HepG2 (cell line): ENCODE data around the gene CAPN11. TPM values are rescaled to one million over a fixed set of nuclear protein-coding genes. Genes with fewer than 3 reads are reported as not detected.

Experiments used
- ASH2L ChIP-seq: fragments of 300-600, 200-600 bp; sonication (generic); IDR thresholded peaks from 2 replicates; pipeline ENCODE4 v1.7.0; 2017; ENCODE audit warnings: low read depth, mild to moderate bottlenecking, moderate library complexity, mixed read lengths, low read length; ENCODE audit not compliant: insufficient read length
- ATF7-NPFF ChIP-seq: sonication (generic); formaldehyde crosslinking; IDR thresholded peaks from 2 replicates; pipeline ENCODE4 v1.8.1; 2023; ENCODE audit warnings: mild to moderate bottlenecking, low read depth, missing genetic modification reagents, moderate library complexity
- BRF2 ChIP-seq: sonication (generic); formaldehyde crosslinking; IDR thresholded peaks from 2 replicates; pipeline ENCODE4 v1.8.1; 2022; ENCODE audit warnings: mild to moderate bottlenecking, missing genetic modification reagents
- CBX1 ChIP-seq: IDR thresholded peaks from one replicate; pipeline ENCODE4 v1.6.1; 2016; ENCODE audit warnings: antibody characterized with exemption, low read depth
- EEA1 ChIP-seq: sonication (generic); formaldehyde crosslinking; IDR thresholded peaks from 2 replicates; pipeline ENCODE4 v1.5.1; 2020; ENCODE audit warnings: mild to moderate bottlenecking, missing genetic modification reagents, borderline replicate concordance
- HDAC2 ChIP-seq: sonication (generic); formaldehyde crosslinking; IDR thresholded peaks from 2 replicates; pipeline ENCODE4 v1.4.0; 2020; ENCODE audit warnings: missing genetic modification reagents
- NR2F6 ChIP-seq, 2 experiments: IDR thresholded peaks; 2 replicates each; pipeline ENCODE4 v1.6.1; 2016; ENCODE audit warnings: antibody characterized with exemption in 1 of 2, mild to moderate bottlenecking in 1 of 2
- SOX6 ChIP-seq, 2 experiments: fragments of 450-650 bp in 1 of 2; sonication (generic) in 1 of 2; formaldehyde crosslinking in 1 of 2; IDR thresholded peaks; 2 replicates each; pipeline versions ENCODE4 v1.4.0 to v1.6.1; 2017 to 2020; ENCODE audit warnings: antibody characterized with exemption in 1 of 2, mild to moderate bottlenecking in 1 of 2, missing genetic modification reagents in 1 of 2
- SP4 ChIP-seq: sonication (generic); formaldehyde crosslinking; IDR thresholded peaks from 2 replicates; pipeline ENCODE4 v1.8.1; 2023; ENCODE audit warnings: mild to moderate bottlenecking, missing genetic modification reagents
- TEAD2 ChIP-seq: sonication (generic); formaldehyde crosslinking; IDR thresholded peaks from 2 replicates; pipeline ENCODE4 v1.9.0; 2021; ENCODE audit warnings: missing genetic modification reagents
- ZBTB7A ChIP-seq: sonication (generic); formaldehyde crosslinking; IDR thresholded peaks from 2 replicates; pipeline ENCODE4 v1.8.0; 2022; ENCODE audit warnings: mild to moderate bottlenecking, missing genetic modification reagents
- ZC3H4 ChIP-seq: sonication (generic); formaldehyde crosslinking; IDR thresholded peaks from 2 replicates; pipeline ENCODE4 v1.4.0; 2020; ENCODE audit warnings: missing genetic modification reagents, borderline replicate concordance
- ZEB1 ChIP-seq: IDR thresholded peaks from 2 replicates; pipeline ENCODE4 v1.6.1; 2012; ENCODE audit warnings: mild to moderate bottlenecking, low read depth, inconsistent platforms; ENCODE audit not compliant: insufficient replicate concordance
- ZFX ChIP-seq: sonication (generic); formaldehyde crosslinking; IDR thresholded peaks from 2 replicates; pipeline ENCODE4 v1.4.0; 2020; ENCODE audit warnings: mild to moderate bottlenecking, low read depth, missing genetic modification reagents, moderate library complexity
- ZNF101 ChIP-seq: sonication (generic); formaldehyde crosslinking; IDR thresholded peaks from 2 replicates; pipeline ENCODE4 v1.4.0; 2020; ENCODE audit warnings: mild to moderate bottlenecking, low read depth, missing genetic modification reagents, borderline replicate concordance
- ZNF180 ChIP-seq: sonication (generic); formaldehyde crosslinking; IDR thresholded peaks from 2 replicates; pipeline ENCODE4 v1.4.0; 2020; ENCODE audit warnings: low read depth, missing genetic modification reagents, borderline replicate concordance
- ZNF367 ChIP-seq: sonication (generic); formaldehyde crosslinking; IDR thresholded peaks from 2 replicates; pipeline ENCODE4 v1.4.0; 2020; ENCODE audit warnings: missing genetic modification reagents, borderline replicate concordance
- ZNF383 ChIP-seq: sonication (generic); formaldehyde crosslinking; IDR thresholded peaks from 2 replicates; pipeline ENCODE4 v1.4.0; 2020; ENCODE audit warnings: missing genetic modification reagents, mild to moderate bottlenecking, borderline replicate concordance
- ZNF44 ChIP-seq: sonication (generic); formaldehyde crosslinking; IDR thresholded peaks from 2 replicates; pipeline ENCODE4 v1.5.1; 2020; ENCODE audit warnings: mild to moderate bottlenecking, missing genetic modification reagents
- ZNF451 ChIP-seq: sonication (generic); formaldehyde crosslinking; IDR thresholded peaks from 2 replicates; pipeline ENCODE4 v1.5.0; 2020; ENCODE audit warnings: mild to moderate bottlenecking, missing genetic modification reagents
- ZNF619 ChIP-seq: sonication (generic); formaldehyde crosslinking; IDR thresholded peaks from 2 replicates; pipeline ENCODE4 v1.4.0; 2020; ENCODE audit warnings: mild to moderate bottlenecking, missing genetic modification reagents
- ZNF678 ChIP-seq: sonication (generic); formaldehyde crosslinking; IDR thresholded peaks from 2 replicates; pipeline ENCODE4 v1.4.0; 2020; ENCODE audit warnings: mild to moderate bottlenecking, missing genetic modification reagents
- polyA plus RNA-seq, 8 experiments: library from polyadenylated mRNA; depleted of rRNA in 3 of 8; stranded (reverse) in 7 of 8; unstranded in 1 of 8; fragments of >200 nt; fragmentation: Illumina TruSeq in 4 of 8; extraction: Trizol in 4 of 8; gene quantifications; 2 replicates each; pipeline versions ENCODE4 v1.2.1 to v1.2.3, GENCODE V29; 2011 to 2016; ENCODE audit warnings: low read depth in 4 of 8, missing spikeins in 1 of 8, mixed read lengths in 1 of 8; ENCODE audit not compliant: insufficient read depth in 1 of 8
- total RNA-seq, 5 experiments: library from RNA; depleted of rRNA; stranded (reverse); fragments of >200 nt; fragmentation: Illumina TruSeq; extraction: Trizol; gene quantifications; 2 replicates each; pipeline ENCODE4 v1.2.3, GENCODE V29; 2016; ENCODE audit warnings: low read depth in 1 of 5
- TF ChIP-seq, protein P1 (sequence below): IDR thresholded peaks from 2 replicates; pipeline ENCODE4 v1.6.1; 2012; ENCODE audit warnings: low read depth, low read length, improper control_type of control experiment
- TF ChIP-seq, protein P2 (sequence below): sonication (generic); formaldehyde crosslinking; IDR thresholded peaks from 2 replicates; pipeline ENCODE4 v1.4.0; 2020; ENCODE audit warnings: missing genetic modification reagents, borderline replicate concordance

Gene CAPN11
- total and polyA plus RNA-seq, 2 of the 13 experiments (the other 11 are each of a cell fraction or from before 2014, with no cell fraction given) = 0.07 to 0.11 TPM

DNA sequence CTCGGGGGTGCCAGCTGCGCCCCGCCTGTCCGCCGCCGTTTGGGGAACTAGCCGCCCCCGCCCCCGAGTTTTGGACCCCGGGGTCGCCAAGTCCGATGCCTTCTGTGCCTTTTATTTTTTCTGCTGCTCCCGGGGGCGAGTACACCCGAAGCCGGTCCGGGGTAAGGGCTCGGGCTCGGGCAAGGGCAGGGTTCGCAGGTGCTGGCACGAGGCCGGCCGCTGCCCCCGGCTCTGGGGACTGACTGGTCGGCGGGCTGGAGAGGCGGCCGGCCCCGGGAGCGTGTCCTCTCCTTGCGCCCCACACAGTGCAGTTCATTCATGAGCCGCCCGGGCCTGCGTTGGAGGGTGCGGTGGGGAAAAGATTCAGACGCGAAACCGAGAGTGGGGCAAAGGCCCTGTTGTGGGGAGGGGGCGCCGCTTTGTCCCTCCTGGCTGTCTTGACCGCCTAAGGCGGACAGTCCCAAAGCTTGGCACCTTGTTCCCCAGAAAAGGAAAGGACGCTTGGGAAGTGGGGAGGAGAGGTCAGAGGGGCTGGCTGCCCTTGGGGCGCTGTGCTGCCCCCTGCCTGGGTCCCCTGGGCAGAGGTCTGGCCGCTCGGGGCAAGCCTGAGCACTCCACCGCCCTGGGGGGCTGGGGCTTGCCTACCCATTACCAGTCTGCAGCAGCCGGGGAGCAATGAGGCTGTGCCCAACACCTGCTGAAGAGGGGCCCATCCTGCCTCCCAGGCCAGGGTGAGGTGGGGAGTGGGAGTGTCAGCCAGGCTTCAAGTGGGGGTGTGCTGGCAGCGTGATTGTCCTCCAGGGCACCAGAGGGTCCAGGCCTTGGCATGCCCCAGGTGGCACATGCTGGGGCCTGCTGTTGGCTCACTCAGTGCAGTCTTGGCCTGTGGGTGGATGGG lies 30.4 kb upstream of the CAPN11 start (continued):
- TF ChIP-seq ZNF383 (CRISPR knock-in tag) = no peak
- TF ChIP-seq BRF2 (CRISPR knock-in tag) = no peak
- no peak for TF ChIP-seq ZNF619 (CRISPR knock-in tag)
- no peak for TF ChIP-seq SOX6 (IDR thresholded peaks at IDR 0.05)
- TF ChIP-seq SOX6 (CRISPR knock-in tag; IDR thresholded peaks at IDR 0.05) = no peak; the same call in 1 of the 2 replicates
- TF ChIP-seq ASH2L = no peak
- no peak for TF ChIP-seq ZC3H4 (CRISPR knock-in tag)
- TF ChIP-seq ZEB1 = peak; percentile 43
- peak; percentile 78 for TF ChIP-seq ZFX (CRISPR knock-in tag)
- TF ChIP-seq HDAC2 (CRISPR knock-in tag) = no peak
- no peak for TF ChIP-seq ATF7-NPFF (CRISPR knock-in tag)
- TF ChIP-seq, protein P1, sequence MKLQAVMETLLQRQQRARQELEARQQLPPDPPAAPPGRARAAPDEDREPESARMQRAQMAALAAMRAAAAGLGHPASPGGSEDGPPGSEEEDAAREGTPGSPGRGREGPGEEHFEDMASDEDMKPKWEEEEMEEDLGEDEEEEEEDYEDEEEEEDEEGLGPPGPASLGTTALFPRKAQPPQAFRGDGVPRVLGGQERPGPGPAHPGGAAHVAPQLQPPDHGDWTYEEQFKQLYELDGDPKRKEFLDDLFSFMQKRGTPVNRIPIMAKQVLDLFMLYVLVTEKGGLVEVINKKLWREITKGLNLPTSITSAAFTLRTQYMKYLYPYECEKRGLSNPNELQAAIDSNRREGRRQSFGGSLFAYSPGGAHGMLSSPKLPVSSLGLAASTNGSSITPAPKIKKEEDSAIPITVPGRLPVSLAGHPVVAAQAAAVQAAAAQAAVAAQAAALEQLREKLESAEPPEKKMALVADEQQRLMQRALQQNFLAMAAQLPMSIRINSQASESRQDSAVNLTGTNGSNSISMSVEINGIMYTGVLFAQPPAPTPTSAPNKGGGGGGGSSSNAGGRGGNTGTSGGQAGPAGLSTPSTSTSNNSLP = no peak
- 0 out of 2 replicates have a peak, but pooled peaks have one; percentile 44 for TF ChIP-seq ZNF44 (CRISPR knock-in tag)
- no peak for TF ChIP-seq ZNF101 (CRISPR knock-in tag)
- TF ChIP-seq ZNF367 = no peak
- TF ChIP-seq EEA1 (CRISPR knock-in tag) = no peak; the same call in 1 of the 2 replicates
- TF ChIP-seq, protein P2, sequence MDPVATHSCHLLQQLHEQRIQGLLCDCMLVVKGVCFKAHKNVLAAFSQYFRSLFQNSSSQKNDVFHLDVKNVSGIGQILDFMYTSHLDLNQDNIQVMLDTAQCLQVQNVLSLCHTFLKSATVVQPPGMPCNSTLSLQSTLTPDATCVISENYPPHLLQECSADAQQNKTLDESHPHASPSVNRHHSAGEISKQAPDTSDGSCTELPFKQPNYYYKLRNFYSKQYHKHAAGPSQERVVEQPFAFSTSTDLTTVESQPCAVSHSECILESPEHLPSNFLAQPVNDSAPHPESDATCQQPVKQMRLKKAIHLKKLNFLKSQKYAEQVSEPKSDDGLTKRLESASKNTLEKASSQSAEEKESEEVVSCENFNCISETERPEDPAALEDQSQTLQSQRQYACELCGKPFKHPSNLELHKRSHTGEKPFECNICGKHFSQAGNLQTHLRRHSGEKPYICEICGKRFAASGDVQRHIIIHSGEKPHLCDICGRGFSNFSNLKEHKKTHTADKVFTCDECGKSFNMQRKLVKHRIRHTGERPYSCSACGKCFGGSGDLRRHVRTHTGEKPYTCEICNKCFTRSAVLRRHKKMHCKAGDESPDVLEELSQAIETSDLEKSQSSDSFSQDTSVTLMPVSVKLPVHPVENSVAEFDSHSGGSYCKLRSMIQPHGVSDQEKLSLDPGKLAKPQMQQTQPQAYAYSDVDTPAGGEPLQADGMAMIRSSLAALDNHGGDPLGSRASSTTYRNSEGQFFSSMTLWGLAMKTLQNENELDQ (CRISPR knock-in tag) = no peak
- peak; percentile 63; the same call in 1 of the 2 replicates for TF ChIP-seq ZBTB7A
- no peak for TF ChIP-seq ZNF451
- no peak for TF ChIP-seq ZNF180 (CRISPR knock-in tag)
- no peak for TF ChIP-seq NR2F6 (IDR thresholded peaks at IDR 0.05)
- TF ChIP-seq NR2F6 (CRISPR knock-in tag; IDR thresholded peaks at IDR 0.05) = 0 out of 2 replicates have a peak, but pooled peaks have one; percentile 58
- no peak for TF ChIP-seq ZNF678
- TF ChIP-seq TEAD2 (CRISPR knock-in tag) = no peak
- TF ChIP-seq CBX1 = no peak
- TF ChIP-seq SP4 (CRISPR knock-in tag) = peak; percentile 53; the same call in 1 of the 2 replicates
